Measurements from ENCODE around the gene PLP2. TPM values are rescaled to one million over a fixed set of nuclear protein-coding genes. Genes with fewer than 3 reads are reported as not detected.
"Not testable (repeated sequence)": the region's sequence is repeated elsewhere in the genome, so short reads cannot be mapped to it uniquely, and the experiment has no call there.

Gene PLP2
- total and polyA plus RNA-seq, 2 of the 4 experiments (the other 2 are of a cell fraction): 22.6 to 156 TPM

GRCh38 chrX:49127742-49128258, 43.9 kb upstream of the PLP2 start:
- H3K23ac ChIP-seq (ENCODE audit: low read depth, low read length); H2BK5ac ChIP-seq (ENCODE audit: low read depth, low read length, poor library complexity, severe bottlenecking); H2BK120ac ChIP-seq (ENCODE audit: low read depth, low read length); BruUV-seq (replicated peaks); POLR2A ChIA-PET (ENCODE audit: unreplicated experiment); H3K4me2 ChIP-seq (ENCODE audit: low read depth, low read length); H3K9ac ChIP-seq (ENCODE audit: low read depth, low read length); H4K20me1 ChIP-seq (ENCODE audit: insufficient read depth, low read length); H3K27me3 ChIP-seq (ENCODE audit: control insufficient read depth, insufficient read depth, low read length); H2AK5ac ChIP-seq (ENCODE audit: low read depth, low read length); H2BK20ac ChIP-seq (ENCODE audit: low read depth, low read length); H4K8ac ChIP-seq (ENCODE audit: low read depth in 2 of 2, low read length in 2 of 2); dilution Hi-C loops (cut with HindIII; ENCODE audit: low sequenced_read_pairs, unreplicated experiment); H3K79me1 ChIP-seq (ENCODE audit: low read depth in 1 of 2, low read length in 2 of 2); H3K9me3 ChIP-seq (ENCODE audit: control insufficient read depth, insufficient read depth, low read length); H2AFZ ChIP-seq (replicated peaks; ENCODE audit: low read length, poor library complexity); DNase-seq; H4K91ac ChIP-seq (ENCODE audit: insufficient read depth, low read depth, low read length); H2BK15ac ChIP-seq (ENCODE audit: low read depth, low read length); H3K36me3 ChIP-seq (ENCODE audit: control insufficient read depth, insufficient read depth, low read length); H3K14ac ChIP-seq (replicated peaks; ENCODE audit: low read depth, low read length); H3K4ac ChIP-seq (ENCODE audit: low read depth, low read length); intact Hi-C loops (cut with micrococcal nuclease); in situ Hi-C loops (cut with MboI; ENCODE audit: low sequenced_read_pairs); H3K27ac ChIP-seq (ENCODE audit: insufficient read depth, low read length); H3K9me1 ChIP-seq (ENCODE audit: insufficient read depth, low read length); H3K18ac ChIP-seq (ENCODE audit: low read depth, low read length); ATAC-seq (ENCODE audit: low read depth); H2AK9ac ChIP-seq (replicated peaks; ENCODE audit: low read depth, low read length, poor library complexity); H3K4me3 ChIP-seq (ENCODE audit: insufficient read depth, low read depth, low read length); H3K56ac ChIP-seq (ENCODE audit: extremely low read depth, insufficient read depth, low read length); H3K4me1 ChIP-seq (ENCODE audit: control insufficient read depth, insufficient read depth, low read length); H4K5ac ChIP-seq (ENCODE audit: low read depth, low read length): not testable (repeated sequence)
- 80% methylated on average over 1 of the region's 13 CpGs; no CpG with 5 or more reads in 1 of the 2 experiments for WGBS, 2 experiments (ENCODE audit: extremely low coverage in 2 of 2, insufficient read length in 1 of 2)
- CTCF ChIA-PET: interaction anchor here (1.7 kb wide), 1 partner anchor 15 kb away, joined by 3 read pairs; no protein-coding TSS in a partner anchor

All from IMR-90 (cell line).